Measurements from ENCODE around the gene PLA2G4B.

DNA sequence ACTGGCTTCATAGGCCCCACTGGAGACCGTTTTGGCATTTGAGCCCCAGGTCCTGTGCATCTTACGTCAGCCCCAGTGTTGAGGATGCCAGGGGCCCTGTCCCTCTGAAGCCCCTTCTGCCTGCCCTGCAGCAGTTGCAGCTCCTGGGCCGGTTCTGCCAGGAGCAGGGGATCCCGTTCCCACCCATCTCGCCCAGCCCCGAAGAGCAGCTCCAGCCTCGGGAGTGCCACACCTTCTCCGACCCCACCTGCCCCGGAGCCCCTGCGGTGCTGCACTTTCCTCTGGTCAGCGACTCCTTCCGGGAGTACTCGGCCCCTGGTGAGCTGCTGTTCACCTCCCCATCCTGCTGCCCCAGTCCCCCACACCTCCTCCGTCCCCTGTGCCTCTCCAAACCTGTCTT lies 8.6 kb downstream of the PLA2G4B start:
- TF ChIP-seq, protein P1, sequence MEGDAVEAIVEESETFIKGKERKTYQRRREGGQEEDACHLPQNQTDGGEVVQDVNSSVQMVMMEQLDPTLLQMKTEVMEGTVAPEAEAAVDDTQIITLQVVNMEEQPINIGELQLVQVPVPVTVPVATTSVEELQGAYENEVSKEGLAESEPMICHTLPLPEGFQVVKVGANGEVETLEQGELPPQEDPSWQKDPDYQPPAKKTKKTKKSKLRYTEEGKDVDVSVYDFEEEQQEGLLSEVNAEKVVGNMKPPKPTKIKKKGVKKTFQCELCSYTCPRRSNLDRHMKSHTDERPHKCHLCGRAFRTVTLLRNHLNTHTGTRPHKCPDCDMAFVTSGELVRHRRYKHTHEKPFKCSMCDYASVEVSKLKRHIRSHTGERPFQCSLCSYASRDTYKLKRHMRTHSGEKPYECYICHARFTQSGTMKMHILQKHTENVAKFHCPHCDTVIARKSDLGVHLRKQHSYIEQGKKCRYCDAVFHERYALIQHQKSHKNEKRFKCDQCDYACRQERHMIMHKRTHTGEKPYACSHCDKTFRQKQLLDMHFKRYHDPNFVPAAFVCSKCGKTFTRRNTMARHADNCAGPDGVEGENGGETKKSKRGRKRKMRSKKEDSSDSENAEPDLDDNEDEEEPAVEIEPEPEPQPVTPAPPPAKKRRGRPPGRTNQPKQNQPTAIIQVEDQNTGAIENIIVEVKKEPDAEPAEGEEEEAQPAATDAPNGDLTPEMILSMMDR (IDR thresholded peaks at IDR 0.05) = no peak
- TF ChIP-seq NFYB (CRISPR knock-in tag; conservative IDR thresholded peaks at IDR 0.05; ENCODE audit: low read depth) (no peak), JUN (CRISPR knock-in tag; IDR thresholded peaks at IDR 0.05) (no peak), ZNF396 (CRISPR knock-in tag; IDR thresholded peaks at IDR 0.05; ENCODE audit: borderline replicate concordance) (no peak), CREB1 (CRISPR knock-in tag; IDR thresholded peaks at IDR 0.05) (no peak), TP53 (CRISPR knock-in tag; IDR thresholded peaks at IDR 0.05) (no peak), ATF6 (CRISPR knock-in tag; IDR thresholded peaks at IDR 0.05) (no peak), IRF2 (CRISPR knock-in tag; IDR thresholded peaks at IDR 0.05; ENCODE audit: borderline replicate concordance, low read depth) (no peak), RELA (CRISPR knock-in tag; IDR thresholded peaks at IDR 0.05; ENCODE audit: borderline replicate concordance) (no peak)
